ENCODE results near the gene SMOC1.

The SMOC1 gene

GRCh38 chr14:69844171-69844570, 35.0 kb upstream of the SMOC1 start:
- DNase-seq: no peak
- TF ChIP-seq CTCF (IDR thresholded peaks at IDR 0.05): no peak
- H3K9me3 Mint-ChIP-seq: no peaks in the 10 kb centered on the region
- no peak overlapping the region for H3K4me3 Mint-ChIP-seq
- peaks cover 28% of the 10 kb centered on the region for H3K4me1 Mint-ChIP-seq
- H3K36me3 Mint-ChIP-seq (ENCODE audit: low read depth): no peaks in the 10 kb centered on the region
- no peak overlapping the region for H3K27ac Mint-ChIP-seq
- no peaks in the 10 kb centered on the region for H3K27me3 Mint-ChIP-seq (ENCODE audit: low read depth, poor library complexity)

GRCh38 chr14:69845050-69845581, 34.1 kb upstream of the SMOC1 start:
- no peak overlapping the region for H3K27ac Mint-ChIP-seq
- H3K9me3 Mint-ChIP-seq: no peaks in the 10 kb centered on the region
- no peaks in the 10 kb centered on the region for H3K27me3 Mint-ChIP-seq (ENCODE audit: low read depth, poor library complexity)
- no peak for TF ChIP-seq CTCF (IDR thresholded peaks at IDR 0.05)
- no peaks in the 10 kb centered on the region for H3K36me3 Mint-ChIP-seq (ENCODE audit: low read depth)
- no peak for DNase-seq
- peaks cover 34% of the 10 kb centered on the region for H3K4me1 Mint-ChIP-seq
- H3K4me3 Mint-ChIP-seq: no peak overlapping the region

DNA sequence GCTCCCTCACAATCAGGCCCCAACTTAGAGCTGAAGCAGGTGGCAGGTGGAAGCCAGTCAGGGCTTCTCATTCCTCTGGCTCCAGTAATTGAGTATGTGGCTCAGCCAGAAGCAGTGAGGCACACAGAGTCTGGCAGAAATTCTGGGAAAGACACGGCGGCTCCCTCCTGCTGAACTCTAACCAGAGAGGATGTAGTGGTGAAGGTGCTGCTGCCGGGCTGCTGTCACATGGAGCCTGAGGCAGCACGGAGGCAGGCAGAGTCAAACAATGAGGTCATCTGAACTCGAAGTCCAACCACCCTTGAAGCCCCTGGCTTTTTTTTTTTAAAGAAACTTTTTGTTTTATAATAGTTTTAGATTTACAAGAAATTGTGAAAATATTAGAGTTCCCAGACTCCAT, 33.4 kb upstream of the SMOC1 start:
- no peak overlapping the region for H3K4me3 Mint-ChIP-seq
- peaks cover 38% of the 10 kb centered on the region for H3K4me1 Mint-ChIP-seq
- H3K27me3 Mint-ChIP-seq (ENCODE audit: low read depth, poor library complexity): no peaks in the 10 kb centered on the region
- H3K36me3 Mint-ChIP-seq (ENCODE audit: low read depth): no peaks in the 10 kb centered on the region
- DNase-seq: no peak
- no peak overlapping the region for H3K27ac Mint-ChIP-seq
- TF ChIP-seq CTCF (IDR thresholded peaks at IDR 0.05): no peak
- H3K9me3 Mint-ChIP-seq: no peaks in the 10 kb centered on the region

- Mint-ChIP-seq H3K4me1 (peaks cover 61% of the 10 kb centered on the region), H3K36me3 (ENCODE audit: low read depth) (no peaks in the 10 kb centered on the region), H3K27me3 (ENCODE audit: low read depth, poor library complexity) (peaks cover 4% of the 10 kb centered on the region), H3K9me3 (no peaks in the 10 kb centered on the region), H3K27ac (peak overlapping the region; percentile 58), H3K4me3 (peak overlapping the region; percentile 40)
- no peak for DNase-seq
- no peak for TF ChIP-seq CTCF (IDR thresholded peaks at IDR 0.05)
These were observed 31.1 kb upstream of the SMOC1 start for GRCh38 chr14:69848156-69848555.

DNA sequence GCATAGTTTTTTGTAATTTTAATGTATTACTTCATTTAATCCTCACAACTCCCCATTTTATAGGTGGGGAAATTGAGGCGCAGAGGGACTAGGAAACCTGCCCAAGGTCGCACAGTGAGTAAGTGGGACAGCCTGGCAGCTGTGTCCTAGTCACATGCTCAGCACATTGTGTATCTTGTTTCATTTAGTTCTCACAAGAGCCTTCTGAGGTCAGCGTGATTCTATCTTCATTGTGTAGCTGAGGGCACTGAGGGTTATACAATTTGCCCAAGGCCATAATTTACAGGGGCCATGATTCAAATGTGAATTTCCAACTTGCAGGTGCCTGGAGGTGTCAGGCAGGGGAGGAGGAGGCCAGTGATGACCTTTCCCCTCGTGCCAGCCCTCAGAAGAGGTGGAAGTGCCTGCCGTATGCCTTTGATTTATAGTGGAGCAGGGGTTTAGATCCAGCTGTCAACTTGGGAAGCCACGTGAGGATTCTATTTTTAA, 30.3 kb upstream of the SMOC1 start:
- peaks cover 4% of the 10 kb centered on the region for H3K27me3 Mint-ChIP-seq (ENCODE audit: low read depth, poor library complexity)
- TF ChIP-seq CTCF (IDR thresholded peaks at IDR 0.05): no peak
- peaks cover 69% of the 10 kb centered on the region for H3K4me1 Mint-ChIP-seq
- no peaks in the 10 kb centered on the region for H3K36me3 Mint-ChIP-seq (ENCODE audit: low read depth)
- peak overlapping the region; percentile 45 for H3K27ac Mint-ChIP-seq
- H3K9me3 Mint-ChIP-seq: no peaks in the 10 kb centered on the region
- peak; percentile 34 for DNase-seq
- H3K4me3 Mint-ChIP-seq: no peak overlapping the region

DNA sequence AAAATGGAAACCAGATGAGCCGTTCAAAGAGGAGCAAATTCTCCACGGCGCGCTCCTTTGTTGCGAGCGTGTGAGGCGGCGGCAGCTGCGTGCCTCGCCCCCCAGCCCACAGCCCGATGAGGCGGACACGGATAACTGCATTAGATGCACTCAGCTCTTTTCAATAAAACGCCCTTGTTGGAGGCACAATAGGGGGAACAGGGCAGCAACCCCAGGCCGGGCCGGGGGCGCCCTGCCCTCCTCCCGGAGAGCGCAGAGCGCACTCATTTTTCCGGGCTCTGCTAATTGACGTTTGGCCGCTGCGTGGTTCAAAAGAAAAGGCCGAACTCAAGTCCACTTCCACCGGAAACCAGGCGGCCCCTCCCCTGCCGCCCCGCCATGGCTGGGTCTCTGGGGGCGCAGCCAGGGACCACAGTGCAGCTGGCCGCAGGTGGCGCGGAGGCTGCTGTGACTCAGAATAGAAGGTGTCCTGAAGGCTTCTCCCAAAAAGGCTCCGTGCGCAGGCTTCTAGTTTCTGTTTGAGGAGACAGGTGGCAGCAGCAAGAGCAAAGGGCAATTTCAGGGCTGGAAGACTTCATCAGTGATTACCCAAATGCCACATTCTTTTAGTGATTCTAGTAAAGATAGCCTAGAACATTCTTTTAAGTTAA, 29.0 kb upstream of the SMOC1 start:
- H3K27me3 Mint-ChIP-seq (ENCODE audit: low read depth, poor library complexity): peaks cover 4% of the 10 kb centered on the region
- H3K27ac Mint-ChIP-seq: no peak overlapping the region
- H3K36me3 Mint-ChIP-seq (ENCODE audit: low read depth): no peaks in the 10 kb centered on the region
- H3K9me3 Mint-ChIP-seq: no peaks in the 10 kb centered on the region
- no peak for DNase-seq
- no peak for TF ChIP-seq CTCF (IDR thresholded peaks at IDR 0.05)
- peaks cover 81% of the 10 kb centered on the region for H3K4me1 Mint-ChIP-seq
- no peak overlapping the region for H3K4me3 Mint-ChIP-seq
